ENCODE measurements around the gene CGRRF1.

The CGRRF1 gene

DNA sequence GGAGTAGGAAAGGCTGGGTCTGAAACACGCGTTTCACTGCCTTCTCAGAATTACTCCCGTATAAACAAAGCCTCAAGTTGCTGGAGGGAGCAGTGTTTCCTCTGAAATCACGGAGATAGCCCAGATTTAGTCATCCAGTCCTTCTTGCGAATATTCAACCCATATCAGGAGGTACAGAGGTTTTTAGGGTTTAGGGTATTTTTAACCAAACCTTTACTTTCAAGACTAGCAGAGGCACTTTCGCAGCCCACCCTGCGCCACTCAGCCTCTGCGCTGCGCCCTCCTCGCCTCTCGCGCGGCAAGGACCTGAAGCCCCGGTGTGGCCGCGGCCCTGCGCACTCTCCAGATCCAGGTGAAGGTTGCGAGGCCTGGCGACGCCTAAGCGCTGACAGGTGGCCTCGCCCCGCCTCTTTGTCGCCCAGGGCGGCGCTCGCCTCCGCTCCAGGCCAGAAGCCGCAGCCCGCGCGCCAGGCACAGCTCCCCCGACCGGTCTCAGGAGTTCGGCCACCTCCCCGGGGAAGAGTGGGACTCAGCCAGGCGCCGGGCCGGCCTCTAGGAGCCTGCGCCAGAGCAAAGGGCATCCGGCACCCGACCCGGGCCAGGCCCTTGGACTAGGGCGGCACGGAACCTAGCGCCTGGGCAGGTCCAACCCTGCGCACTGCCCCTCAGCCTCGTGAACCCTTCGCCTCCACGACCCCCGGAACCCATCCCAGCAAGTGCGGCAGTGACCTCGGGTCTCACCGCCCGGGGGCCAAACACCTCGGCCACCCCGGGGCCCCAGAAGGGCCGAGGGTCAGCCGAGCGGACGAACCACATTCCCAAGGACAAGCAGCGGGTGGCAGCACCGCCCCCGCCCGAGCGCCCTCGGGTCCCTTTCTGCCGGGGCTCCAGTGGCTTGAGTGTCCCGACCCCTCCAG lies 55.4 kb downstream of the CGRRF1 start (continued):
- peak; percentile 47 for TF ChIP-seq PRDM10 (tag by site-specific recombination; IDR thresholded peaks at IDR 0.05)
- TF ChIP-seq ZNF350 (tag by site-specific recombination; IDR thresholded peaks at IDR 0.05): no peak
- TF ChIP-seq KLF10 (tag by site-specific recombination; IDR thresholded peaks at IDR 0.05): no peak
- TF ChIP-seq TRIM28 (IDR thresholded peaks at IDR 0.05; ENCODE audit: borderline replicate concordance, low read length): no peak
- TF ChIP-seq ZNF473 (tag by site-specific recombination; IDR thresholded peaks at IDR 0.05): no peak
- TF ChIP-seq ZNF621 (tag by site-specific recombination; IDR thresholded peaks at IDR 0.05): no peak
- no peak for TF ChIP-seq ZNF140 (tag by site-specific recombination; IDR thresholded peaks at IDR 0.05)
- TF ChIP-seq ZBTB21 (tag by site-specific recombination; IDR thresholded peaks at IDR 0.05): no peak
- TF ChIP-seq ZEB2 (tag by site-specific recombination; IDR thresholded peaks at IDR 0.05): no peak
- 0 out of 2 replicates have a peak, but pooled peaks have one; percentile 20 for TF ChIP-seq ZFHX2 (tag by site-specific recombination; conservative IDR thresholded peaks at IDR 0.05)
- peak; percentile 71 for TF ChIP-seq ZBTB26 (tag by site-specific recombination; optimal IDR thresholded peaks at IDR 0.05)
- no peak for TF ChIP-seq ZNF266 (tag by site-specific recombination; IDR thresholded peaks at IDR 0.05; ENCODE audit: low read depth)
- TF ChIP-seq ZBTB17 (tag by site-specific recombination; IDR thresholded peaks at IDR 0.05): peak; percentile 38; the same call in 1 of the 2 replicates
- TF ChIP-seq HOXD13 (CRISPR knock-in tag; IDR thresholded peaks at IDR 0.05; ENCODE audit: borderline replicate concordance): no peak
- peak; percentile 97 for TF ChIP-seq SCRT2 (tag by site-specific recombination; IDR thresholded peaks at IDR 0.05)
- peak; percentile 64 for TF ChIP-seq ZNF423 (tag by site-specific recombination; IDR thresholded peaks at IDR 0.05)
- TF ChIP-seq ZNF146 (tag by site-specific recombination; IDR thresholded peaks at IDR 0.05): no peak
- TF ChIP-seq SALL2 (tag by site-specific recombination; IDR thresholded peaks at IDR 0.05; ENCODE audit: borderline replicate concordance): no peak
- TF ChIP-seq PRDM1 (tag by site-specific recombination; IDR thresholded peaks at IDR 0.05): peak; percentile 51
- TF ChIP-seq ZNF362 (tag by site-specific recombination; IDR thresholded peaks at IDR 0.05): no peak
- TF ChIP-seq GLIS2 (tag by site-specific recombination; IDR thresholded peaks at IDR 0.05): peak; percentile 60; the same call in 1 of the 2 replicates
- no peak for TF ChIP-seq REPIN1 (tag by site-specific recombination; IDR thresholded peaks at IDR 0.05; ENCODE audit: low read depth)
- no peak for TF ChIP-seq ZNF221 (tag by site-specific recombination; IDR thresholded peaks at IDR 0.05; ENCODE audit: borderline replicate concordance)
